AG20443 (cell line): ENCODE data around the gene MAP3K20.
"Not testable (repeated sequence)": the region's sequence is repeated elsewhere in the genome, so short reads cannot be mapped to it uniquely, and the experiment has no call there.

Experiments used
- DNase-seq: peaks from one replicate; pipeline ENCODE4 v3.0.0; 2012; ENCODE audit warnings: low spot score, mixed read lengths

MAP3K20 gene

GRCh38 chr2:173087793-173088496, 12.3 kb downstream of the MAP3K20 start:
- no peak for DNase-seq

GRCh38 chr2:173090276-173090877, 14.7 kb downstream of the MAP3K20 start:
- DNase-seq = peak; percentile 68

- no peak for DNase-seq
Observed at GRCh38 chr2:173090973-173091660, 15.5 kb downstream of the MAP3K20 start.

GRCh38 chr2:173091910-173092309, 16.3 kb downstream of the MAP3K20 start:
- DNase-seq = no peak

- no peak for DNase-seq
Observed at GRCh38 chr2:173092844-173093402, 17.3 kb downstream of the MAP3K20 start.

- not testable (repeated sequence) for DNase-seq
Observed at GRCh38 chr2:173093617-173094016, 18.0 kb downstream of the MAP3K20 start.

GRCh38 chr2:173094731-173095130, 19.1 kb downstream of the MAP3K20 start:
- no peak for DNase-seq

- DNase-seq = no peak
Observed at GRCh38 chr2:173095356-173095755, 19.7 kb downstream of the MAP3K20 start.

- DNase-seq = no peak
Observed at GRCh38 chr2:173099271-173099670, 23.6 kb downstream of the MAP3K20 start.

GRCh38 chr2:173099804-173100203, 24.2 kb downstream of the MAP3K20 start:
- DNase-seq = no peak

- DNase-seq = no peak
Observed at GRCh38 chr2:173101687-173102086, 26.0 kb downstream of the MAP3K20 start.

- no peak for DNase-seq
Observed at GRCh38 chr2:173104156-173104555, 28.5 kb downstream of the MAP3K20 start.

GRCh38 chr2:173106959-173107628, 31.4 kb downstream of the MAP3K20 start:
- DNase-seq = no peak

- DNase-seq = no peak
Observed at GRCh38 chr2:173107629-173108022, 32.0 kb downstream of the MAP3K20 start.

GRCh38 chr2:173109253-173110188, 33.9 kb downstream of the MAP3K20 start:
- DNase-seq = peak; percentile 43

- no peak for DNase-seq
Observed at GRCh38 chr2:173117678-173118077, 42.0 kb downstream of the MAP3K20 start.

- no peak for DNase-seq
Observed at GRCh38 chr2:173118395-173118794, 42.7 kb downstream of the MAP3K20 start.

GRCh38 chr2:173119069-173119807, 43.6 kb downstream of the MAP3K20 start:
- no peak for DNase-seq

- DNase-seq = no peak
Observed at GRCh38 chr2:173119944-173120343, 44.3 kb downstream of the MAP3K20 start.

- no peak for DNase-seq
Observed at GRCh38 chr2:173122936-173123335, 47.3 kb downstream of the MAP3K20 start.
